Neural cell (in vitro differentiated cells): ENCODE data around the gene DHCR24. TPM values are rescaled to one million over a fixed set of nuclear protein-coding genes. Genes with fewer than 3 reads are reported as not detected.

Experiments used
- H2AFZ ChIP-seq: fragments of 200-600, 300-800 bp; sonication (generic), shearing (Covaris generic); 2 replicates; pipeline ENCODE4 v1.6.0; 2014; ENCODE audit warnings: low read depth, mild to moderate bottlenecking, antibody characterized with exemption, low read length, moderate library complexity
- H3F3A ChIP-seq: fragments of 200-600 bp; shearing (Covaris generic); 2 replicates; pipeline ENCODE4 v1.6.1; 2016; ENCODE audit warnings: mild to moderate bottlenecking, moderate library complexity, mixed read lengths, antibody characterized with exemption, low read length; ENCODE audit not compliant: insufficient read depth, poor library complexity, severe bottlenecking
- H3K27ac ChIP-seq: fragments of 200-600, 300-800 bp; sonication (generic), shearing (Covaris generic); 2 replicates; pipeline ENCODE4 v1.5.1; 2014; ENCODE audit warnings: mild to moderate bottlenecking, low read length, moderate library complexity
- H3K27me3 ChIP-seq: fragments of 300-800, 200-600 bp; sonication (generic), shearing (Covaris generic); 2 replicates; pipeline ENCODE4 v1.6.0; 2014; ENCODE audit warnings: mild to moderate bottlenecking, low read depth, low read length, moderate library complexity; ENCODE audit not compliant: insufficient read depth
- H3K36me3 ChIP-seq: fragments of 300-800, 200-600 bp; sonication (generic), shearing (Covaris generic); 2 replicates; pipeline ENCODE4 v1.5.1; 2014; ENCODE audit warnings: mild to moderate bottlenecking, antibody characterized with exemption, low read length, moderate library complexity; ENCODE audit not compliant: insufficient read depth
- H3K4me2 ChIP-seq: fragments of 300-800, 200-600 bp; sonication (generic), shearing (Covaris generic); 2 replicates; pipeline ENCODE4 v1.6.0; 2014; ENCODE audit warnings: mild to moderate bottlenecking, low read length
- H3K4me3 ChIP-seq: fragments of 300-800, 200-600 bp; sonication (generic), shearing (Covaris generic); 2 replicates; pipeline ENCODE4 v1.5.1; 2014; ENCODE audit warnings: mild to moderate bottlenecking, low read length, moderate library complexity
- H3K79me2 ChIP-seq: fragments of 200-600 bp; shearing (Covaris generic); replicated peaks from 2 replicates; pipeline ENCODE4 v1.6.0; 2014; ENCODE audit warnings: mild to moderate bottlenecking, low read length, moderate library complexity; ENCODE audit not compliant: insufficient read depth
- H3K9ac ChIP-seq: fragments of 300-800, 200-600 bp; sonication (generic), shearing (Covaris generic); 2 replicates; pipeline ENCODE4 v1.6.1; 2016; ENCODE audit warnings: mild to moderate bottlenecking, low read length, mixed read lengths
- H3K9me2 ChIP-seq: fragments of 200-600 bp; shearing (Covaris generic); 2 replicates; pipeline ENCODE4 v1.6.1; 2016; ENCODE audit warnings: mild to moderate bottlenecking, low read length, mixed read lengths; ENCODE audit not compliant: insufficient read depth
- H3K9me3 ChIP-seq: fragments of 200-600, 300-800 bp; sonication (generic), shearing (Covaris generic); 2 replicates; pipeline ENCODE4 v1.6.1; 2016; ENCODE audit warnings: mild to moderate bottlenecking, mixed run types, low read length, moderate library complexity, mixed read lengths
- H4K20me1 ChIP-seq: fragments of 200-600 bp; shearing (Covaris generic); 2 replicates; pipeline ENCODE4 v1.6.1; 2016; ENCODE audit warnings: mild to moderate bottlenecking, mixed run types; ENCODE audit not compliant: insufficient read depth
- CTCF ChIP-seq: fragments of 450-650 bp; IDR thresholded peaks from 2 replicates; pipeline ENCODE4 v1.5.1; 2014; ENCODE audit warnings: antibody characterized with exemption, mild to moderate bottlenecking, moderate library complexity; ENCODE audit not compliant: poor library complexity, severe bottlenecking
- EP300 ChIP-seq: fragments of 450-650 bp; conservative IDR thresholded peaks from 2 replicates; pipeline ENCODE4 v1.6.1; 2014; ENCODE audit warnings: antibody characterized with exemption, mild to moderate bottlenecking, moderate library complexity; ENCODE audit not compliant: poor library complexity, severe bottlenecking
- EZH2 ChIP-seq: fragments of 200-600, 300-800 bp; shearing (Covaris generic), sonication (generic); IDR thresholded peaks from 2 replicates; pipeline ENCODE4 v1.6.1; 2014; ENCODE audit warnings: antibody characterized with exemption, low read length, borderline replicate concordance, mild to moderate bottlenecking; ENCODE audit not compliant: insufficient read depth, poor library complexity, severe bottlenecking
- MXI1 ChIP-seq: fragments of 450-650 bp; conservative IDR thresholded peaks from 2 replicates; pipeline ENCODE4 v1.6.1; 2014; ENCODE audit warnings: antibody characterized with exemption, mild to moderate bottlenecking; ENCODE audit not compliant: poor library complexity, severe bottlenecking
- POLR2AphosphoS5 ChIP-seq: IDR thresholded peaks from 2 replicates; pipeline ENCODE4 v1.6.1; 2012
- RAD21 ChIP-seq: fragments of 450-650 bp; conservative IDR thresholded peaks from 2 replicates; pipeline ENCODE4 v1.6.1; 2014; ENCODE audit warnings: antibody characterized with exemption, mild to moderate bottlenecking, moderate library complexity
- REST ChIP-seq: IDR thresholded peaks from 2 replicates; pipeline ENCODE4 v1.6.1; 2012; ENCODE audit warnings: borderline replicate concordance
- SMC3 ChIP-seq: fragments of 450-650 bp; conservative IDR thresholded peaks from 2 replicates; pipeline ENCODE4 v1.6.1; 2014; ENCODE audit warnings: antibody characterized with exemption, mild to moderate bottlenecking, moderate library complexity; ENCODE audit not compliant: poor library complexity
- TAF1 ChIP-seq: IDR thresholded peaks from 2 replicates; pipeline ENCODE4 v1.6.1; 2012; ENCODE audit warnings: low read depth
- polyA plus RNA-seq: library from polyadenylated mRNA; depleted of rRNA; stranded (reverse); fragments of >200 nt; gene quantifications from 2 replicates; pipeline ENCODE4 v1.2.3, GENCODE V29; 2014

The DHCR24 gene
- polyA plus RNA-seq, 1 donor from 2014 or later, result 91.3 TPM

DNA sequence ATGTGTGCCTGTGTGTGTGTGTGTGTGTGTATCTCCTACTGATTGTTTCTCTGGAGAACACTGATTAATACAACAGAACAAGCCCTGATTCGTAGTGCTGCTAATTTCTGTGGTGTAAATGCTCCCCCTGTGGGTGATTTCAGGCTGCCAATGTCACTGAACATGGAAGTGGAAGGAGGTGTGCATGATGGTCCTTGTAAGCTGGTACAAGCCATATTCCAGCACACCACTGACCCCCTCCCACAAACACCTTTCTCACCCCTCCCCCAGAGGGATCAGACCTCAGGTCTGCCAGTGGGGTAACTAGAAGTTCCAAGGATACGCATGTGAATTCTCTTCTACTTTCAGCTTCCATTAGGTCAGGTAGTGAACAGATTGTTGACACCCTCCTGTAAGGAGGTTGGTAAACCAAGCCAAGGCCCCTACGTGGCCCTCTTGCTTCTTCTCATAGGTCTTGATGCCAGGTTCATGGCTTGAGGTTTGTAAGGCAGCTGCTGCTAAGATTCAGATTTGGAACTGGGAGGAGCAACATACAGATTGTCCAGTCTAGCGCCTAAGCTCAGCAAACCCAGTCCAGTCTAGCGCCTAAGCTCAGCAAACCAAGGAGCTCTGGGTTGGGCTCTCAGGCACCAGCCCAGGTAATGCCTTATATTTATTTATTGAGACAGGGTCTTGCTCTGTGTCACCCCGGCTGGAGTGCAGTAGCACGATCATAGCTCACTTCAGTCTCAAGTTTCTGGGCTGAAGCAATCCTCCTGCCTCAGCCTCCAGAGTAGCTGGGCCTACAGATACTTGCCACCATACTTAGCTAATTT, 38.7 kb downstream of the DHCR24 start:
- H3K27ac ChIP-seq, result no peak overlapping the region

More for the DNA sequence above, 38.7 kb downstream of the DHCR24 start:
- H3K79me2 ChIP-seq, result no peaks in the 10 kb centered on the region
- H2AFZ ChIP-seq, result no peak overlapping the region
- H3K9me2 ChIP-seq, result no peaks in the 10 kb centered on the region
- no peaks in the 10 kb centered on the region for H3K9me3 ChIP-seq
- H3K4me2 ChIP-seq, result no peak overlapping the region
- H3K27me3 ChIP-seq, result no peaks in the 10 kb centered on the region
- H4K20me1 ChIP-seq, result no peaks in the 10 kb centered on the region
- H3K4me3 ChIP-seq, result no peak overlapping the region
- H3K36me3 ChIP-seq, result peaks cover 18% of the 10 kb centered on the region
- no peaks in the 10 kb centered on the region for H3F3A ChIP-seq
- H3K9ac ChIP-seq, result no peak overlapping the region
- TF ChIP-seq SMC3 (no peak), EZH2 (no peak), MXI1 (no peak), EP300 (no peak), POLR2AphosphoS5 (no peak), REST (no peak), RAD21 (no peak), CTCF (no peak), TAF1 (no peak)
